Germinal center (tissue), 1 donor: ENCODE results near the gene APOL1.
"Not testable (repeated sequence)": the region's sequence is repeated elsewhere in the genome, so short reads cannot be mapped to it uniquely, and the experiment has no call there.

Experiments
- DNase-seq: peaks from one replicate; pipeline ENCODE4 v3.0.0; 2012; ENCODE audit warnings: mixed read lengths, low spot score

Gene APOL1

GRCh38 chr22:36271231-36271630, 18.3 kb downstream of the APOL1 start:
- not testable (repeated sequence) for DNase-seq

- DNase-seq: not testable (repeated sequence)
Observed at GRCh38 chr22:36271951-36272350, 19.0 kb downstream of the APOL1 start.

- DNase-seq: no peak
Observed at GRCh38 chr22:36274531-36274930, 21.6 kb downstream of the APOL1 start.

GRCh38 chr22:36277482-36278291, 24.8 kb downstream of the APOL1 start:
- DNase-seq: peak; percentile 86

GRCh38 chr22:36279219-36279666, 26.3 kb downstream of the APOL1 start:
- no peak for DNase-seq

GRCh38 chr22:36280379-36280778, 27.4 kb downstream of the APOL1 start:
- no peak for DNase-seq

GRCh38 chr22:36281781-36282327, 28.9 kb downstream of the APOL1 start:
- no peak for DNase-seq

- no peak for DNase-seq
Observed at GRCh38 chr22:36282328-36282831, 29.4 kb downstream of the APOL1 start.

- no peak for DNase-seq
Observed at GRCh38 chr22:36284171-36284571, 31.2 kb downstream of the APOL1 start.

GRCh38 chr22:36285017-36285416, 32.1 kb downstream of the APOL1 start:
- no peak for DNase-seq

GRCh38 chr22:36285545-36285944, 32.6 kb downstream of the APOL1 start:
- DNase-seq: no peak

GRCh38 chr22:36286096-36286957, 33.4 kb downstream of the APOL1 start:
- peak; percentile 75 for DNase-seq

GRCh38 chr22:36287881-36288515, 35.1 kb downstream of the APOL1 start:
- no peak for DNase-seq

GRCh38 chr22:36288571-36289405, 35.9 kb downstream of the APOL1 start:
- DNase-seq: no peak

- DNase-seq: no peak
Observed at GRCh38 chr22:36289406-36289870, 36.5 kb downstream of the APOL1 start.

GRCh38 chr22:36289948-36290371, 37.0 kb downstream of the APOL1 start:
- not testable (repeated sequence) for DNase-seq

GRCh38 chr22:36290391-36291075, 37.6 kb downstream of the APOL1 start:
- DNase-seq: not testable (repeated sequence)

- no peak for DNase-seq
Observed at GRCh38 chr22:36291831-36292740, 39.2 kb downstream of the APOL1 start.
